Urinary bladder (tissue), 4 donors: Measurements from ENCODE around the gene CERK. TPM values are rescaled to one million over a fixed set of nuclear protein-coding genes. Genes with fewer than 3 reads are reported as not detected.

Experiments
- DNase-seq: peaks from one replicate; pipeline ENCODE4 v3.0.0-alpha.2; 2015; ENCODE audit errors: extremely low spot score
- H3K27ac ChIP-seq: one replicate; pipeline ENCODE4 v1.5.1; 2013; ENCODE audit warnings: low read depth, mild to moderate bottlenecking, moderate library complexity
- H3K36me3 ChIP-seq: one replicate; pipeline ENCODE4 v1.6.1; 2013; ENCODE audit warnings: mild to moderate bottlenecking, moderate library complexity; ENCODE audit not compliant: insufficient read depth
- H3K4me1 ChIP-seq: one replicate; pipeline ENCODE4 v1.6.1; 2013; ENCODE audit warnings: mild to moderate bottlenecking, moderate library complexity; ENCODE audit not compliant: insufficient read depth
- H3K4me3 ChIP-seq: one replicate; pipeline ENCODE4 v1.5.1; 2013; ENCODE audit warnings: low read depth, low read length
- WGBS: extraction: QIAGEN DNeasy Blood & Tissue Kit; methylation state at CpG from one replicate; pipeline ENCODE4 v1.1.7; 2013; 5-methylcytosine and 5-hydroxymethylcytosine counted together
- polyA plus RNA-seq: library from polyadenylated mRNA; stranded (reverse); fragments of 200-250 nt; gene quantifications from one replicate; pipeline ENCODE4 v1.2.3, GENCODE V29; 2013
- total RNA-seq: library from RNA; depleted of rRNA; stranded (reverse); fragments of >200 nt; gene quantifications from one replicate; pipeline ENCODE4 v1.2.3, GENCODE V29; 2014
- donor health status: healthy with polysubstance abuse.
- donor health status: healthy.

The CERK gene
- total and polyA plus RNA-seq, 2 donors: 22.3 to 25.4 TPM

DNA sequence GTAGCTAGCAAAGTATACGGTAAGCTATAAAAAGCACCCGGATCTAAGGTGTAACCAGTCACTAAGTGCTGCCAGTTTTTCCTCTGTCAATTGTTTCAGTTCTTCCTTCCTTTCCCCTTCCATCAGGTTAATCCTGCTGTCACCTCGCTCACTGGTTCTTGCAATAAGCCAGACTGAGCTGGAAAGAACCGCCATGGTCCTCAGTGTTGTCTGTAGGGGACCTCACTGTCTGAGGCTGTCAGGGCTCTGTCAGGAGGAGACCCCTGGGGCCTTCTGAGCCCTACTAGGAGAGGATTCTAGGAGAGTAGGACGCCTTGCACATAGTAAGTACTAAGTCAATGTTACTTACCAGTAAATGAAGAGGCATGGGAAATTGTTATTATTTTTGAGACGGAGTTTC lies 23.0 kb upstream of the CERK start:
- Histone ChIP-seq H3K27ac (no peak overlapping the region), H3K4me3 (no peak overlapping the region), H3K4me1 (peaks cover 2% of the 10 kb centered on the region), H3K36me3 (no peaks in the 10 kb centered on the region)
- no peak for DNase-seq
- WGBS: 76% methylated on average over 6 of the region's 6 CpGs

DNA sequence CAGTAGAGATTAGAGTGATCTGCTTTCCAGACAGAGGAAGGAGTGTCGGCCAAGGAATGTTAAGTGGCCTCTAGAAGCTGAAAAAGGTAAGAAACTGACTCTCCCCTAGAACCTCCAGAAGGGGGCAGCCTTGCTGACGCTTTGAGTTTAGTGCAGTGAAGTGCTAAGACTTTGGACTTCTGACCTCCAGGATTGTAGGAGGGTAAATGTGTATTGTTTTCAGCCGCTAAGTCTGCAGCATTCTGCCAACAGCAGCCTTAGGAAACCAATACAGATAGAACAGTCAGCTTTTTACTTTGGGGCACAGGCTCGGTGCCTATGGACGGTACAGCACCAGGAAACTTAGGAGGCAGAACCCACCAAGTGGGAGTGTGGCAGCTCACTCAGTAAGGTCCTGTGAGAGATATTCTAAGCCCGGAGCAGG lies 20.8 kb upstream of the CERK start:
- H3K27ac ChIP-seq: no peak overlapping the region
- peaks cover 2% of the 10 kb centered on the region for H3K4me1 ChIP-seq
- DNase-seq: no peak
- no peak overlapping the region for H3K4me3 ChIP-seq
- WGBS: 52% methylated on average over 6 of the region's 6 CpGs
- H3K36me3 ChIP-seq: no peaks in the 10 kb centered on the region

GRCh38 chr22:46758121-46758520 lies 20.1 kb upstream of the CERK start:
- no peaks in the 10 kb centered on the region for H3K36me3 ChIP-seq
- no peak overlapping the region for H3K4me3 ChIP-seq
- 80% methylated on average over 1 of the region's 1 CpG for WGBS
- DNase-seq: no peak
- H3K4me1 ChIP-seq: no peaks in the 10 kb centered on the region
- no peak overlapping the region for H3K27ac ChIP-seq

- no peak for DNase-seq
- Histone ChIP-seq H3K36me3 (no peaks in the 10 kb centered on the region), H3K4me1 (no peaks in the 10 kb centered on the region), H3K27ac (no peak overlapping the region), H3K4me3 (no peak overlapping the region)
- 91% methylated on average over 2 of the region's 2 CpGs for WGBS
Measured at GRCh38 chr22:46757104-46757503, 19.1 kb upstream of the CERK start.

DNA sequence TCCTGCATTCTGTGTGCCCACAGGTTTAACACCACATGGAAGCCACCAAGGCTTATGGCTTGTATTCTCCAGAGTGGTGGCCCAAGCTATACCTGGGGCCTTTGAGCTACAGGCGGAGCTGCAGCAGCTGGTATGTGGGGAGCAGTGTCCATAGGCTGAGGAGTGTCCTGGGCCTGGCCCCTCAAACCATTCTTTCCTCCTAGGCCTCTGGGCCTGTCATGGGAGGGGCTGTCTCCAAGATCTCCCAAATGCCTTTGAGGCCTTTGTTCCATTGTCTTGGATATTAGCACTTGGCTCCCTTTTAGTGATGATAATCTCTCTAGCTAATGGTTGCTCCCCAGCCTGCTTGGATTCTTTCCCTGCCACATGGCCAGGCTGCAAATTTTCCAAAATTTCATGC lies 18.0 kb upstream of the CERK start:
- Histone ChIP-seq H3K27ac (no peak overlapping the region), H3K36me3 (no peaks in the 10 kb centered on the region), H3K4me3 (no peak overlapping the region), H3K4me1 (no peaks in the 10 kb centered on the region)
- WGBS: 91% methylated on average over 1 of the region's 1 CpG
- no peak for DNase-seq

GRCh38 chr22:46755525-46755924 lies 17.5 kb upstream of the CERK start:
- no peak overlapping the region for H3K27ac ChIP-seq
- H3K4me3 ChIP-seq: no peak overlapping the region
- no peaks in the 10 kb centered on the region for H3K4me1 ChIP-seq
- H3K36me3 ChIP-seq: no peaks in the 10 kb centered on the region
- DNase-seq: no peak
- WGBS: 97% methylated on average over 2 of the region's 2 CpGs

DNA sequence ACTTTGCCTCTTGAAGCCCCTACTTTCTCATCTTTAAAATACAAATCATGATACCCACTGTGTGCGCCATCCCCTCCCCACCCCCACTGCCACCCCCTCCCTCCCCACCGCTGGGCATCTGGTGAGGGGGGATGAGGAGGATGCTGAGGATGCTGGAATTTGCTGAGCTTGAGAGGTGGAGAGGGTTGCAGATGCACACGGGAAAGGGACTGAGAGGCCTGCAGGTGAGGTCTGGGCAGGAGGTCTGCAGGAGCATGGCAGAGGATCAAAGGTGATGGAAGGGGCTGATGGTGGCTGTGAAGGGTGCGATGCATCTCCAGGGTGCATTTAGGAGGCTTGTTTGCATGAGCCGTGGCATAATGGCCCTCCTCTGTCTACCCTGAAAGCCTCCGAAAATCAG lies 16.8 kb upstream of the CERK start:
- 76% methylated on average over 6 of the region's 6 CpGs for WGBS
- DNase-seq: no peak
- no peak overlapping the region for H3K27ac ChIP-seq
- H3K36me3 ChIP-seq: no peaks in the 10 kb centered on the region
- no peaks in the 10 kb centered on the region for H3K4me1 ChIP-seq
- no peak overlapping the region for H3K4me3 ChIP-seq

DNA sequence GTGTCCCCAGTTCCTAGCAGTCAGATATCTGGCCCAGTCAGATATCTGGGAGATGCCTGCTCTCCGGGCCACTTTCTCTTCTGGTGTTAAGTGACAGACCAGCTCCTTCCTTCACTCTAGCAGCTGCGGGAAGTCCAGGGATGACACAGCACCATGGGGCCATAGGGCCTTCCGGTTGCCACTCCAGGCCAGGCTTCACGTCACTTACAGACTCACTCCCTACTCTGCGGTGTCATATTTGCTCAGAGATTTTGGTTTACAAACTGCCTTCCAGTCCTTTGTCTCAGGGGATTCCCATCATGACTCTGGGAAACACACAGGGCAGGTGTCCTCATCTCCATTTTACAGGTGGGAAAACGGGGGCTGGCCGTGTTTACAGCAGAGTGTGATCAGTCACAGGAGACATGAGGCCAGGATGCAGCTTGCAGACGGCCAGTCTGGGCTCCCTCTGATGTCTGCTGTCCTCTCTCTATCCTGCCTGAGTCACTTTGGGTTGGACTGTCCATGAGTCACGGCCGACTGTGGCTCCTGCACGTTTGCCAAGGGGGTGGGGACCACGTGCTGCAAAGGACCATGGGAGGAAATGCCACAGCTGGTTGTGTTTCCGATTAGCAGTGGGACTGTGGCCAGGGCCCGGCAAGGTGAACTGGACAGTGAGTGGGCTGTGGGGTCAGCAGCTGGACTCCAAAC lies 16.2 kb upstream of the CERK start:
- Histone ChIP-seq H3K27ac (peak overlapping the region; percentile 69), H3K4me3 (no peak overlapping the region), H3K4me1 (no peaks in the 10 kb centered on the region), H3K36me3 (no peaks in the 10 kb centered on the region)
- DNase-seq: no peak
- 22% methylated on average over 14 of the region's 14 CpGs for WGBS

DNA sequence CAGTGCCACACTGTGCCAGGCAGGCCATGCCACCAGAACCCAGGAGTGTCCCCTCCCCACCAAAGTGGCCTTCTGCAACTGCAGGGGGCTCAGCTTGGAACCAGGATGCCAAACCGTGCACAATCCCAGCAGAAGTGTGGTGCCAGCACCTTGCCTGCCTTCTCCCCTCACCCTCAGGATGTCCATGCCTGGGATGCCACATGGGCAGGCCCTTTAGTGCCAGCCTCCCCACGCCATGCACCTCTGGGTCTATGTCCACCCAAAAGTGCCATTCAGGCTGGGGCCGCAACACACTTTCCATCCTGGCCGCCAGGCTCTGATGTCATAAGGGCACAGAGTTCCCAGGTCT lies 15.7 kb upstream of the CERK start:
- DNase-seq: no peak
- no peaks in the 10 kb centered on the region for H3K4me1 ChIP-seq
- no peak overlapping the region for H3K4me3 ChIP-seq
- peak overlapping the region; percentile 69 for H3K27ac ChIP-seq
- no peaks in the 10 kb centered on the region for H3K36me3 ChIP-seq
- WGBS: 76% methylated on average over 4 of the region's 4 CpGs

- 82% methylated on average over 8 of the region's 8 CpGs for WGBS
- H3K27ac ChIP-seq: peak overlapping the region; percentile 69
- H3K36me3 ChIP-seq: no peaks in the 10 kb centered on the region
- DNase-seq: no peak
- no peak overlapping the region for H3K4me3 ChIP-seq
- no peaks in the 10 kb centered on the region for H3K4me1 ChIP-seq
Measured at GRCh38 chr22:46753360-46753759, 15.3 kb upstream of the CERK start.

DNA sequence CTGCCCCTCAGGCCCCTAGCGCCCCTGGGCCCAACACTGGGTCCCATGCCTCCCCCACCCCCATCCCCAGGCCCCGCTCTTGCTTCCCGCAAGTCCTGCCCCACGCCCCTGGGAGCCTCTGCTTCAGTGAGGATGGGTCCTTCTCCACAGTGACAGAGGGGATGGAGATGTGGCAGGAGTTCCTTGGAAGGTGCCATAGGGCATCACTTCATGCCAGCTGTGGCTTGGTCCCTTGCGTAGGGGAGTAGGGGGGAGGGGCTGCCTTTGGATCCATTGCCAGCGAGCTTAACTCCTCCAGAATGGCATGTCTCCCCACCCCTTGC lies 14.9 kb upstream of the CERK start:
- Histone ChIP-seq H3K36me3 (no peaks in the 10 kb centered on the region), H3K4me3 (no peak overlapping the region), H3K4me1 (no peaks in the 10 kb centered on the region), H3K27ac (peak overlapping the region; percentile 2)
- no peak for DNase-seq
- 96% methylated on average over 6 of the region's 6 CpGs for WGBS

GRCh38 chr22:46752286-46752987 lies 14.4 kb upstream of the CERK start:
- Histone ChIP-seq H3K36me3 (no peaks in the 10 kb centered on the region), H3K4me3 (no peak overlapping the region), H3K27ac (no peak overlapping the region), H3K4me1 (no peaks in the 10 kb centered on the region)
- DNase-seq: no peak
- WGBS: 83% methylated on average over 11 of the region's 11 CpGs

DNA sequence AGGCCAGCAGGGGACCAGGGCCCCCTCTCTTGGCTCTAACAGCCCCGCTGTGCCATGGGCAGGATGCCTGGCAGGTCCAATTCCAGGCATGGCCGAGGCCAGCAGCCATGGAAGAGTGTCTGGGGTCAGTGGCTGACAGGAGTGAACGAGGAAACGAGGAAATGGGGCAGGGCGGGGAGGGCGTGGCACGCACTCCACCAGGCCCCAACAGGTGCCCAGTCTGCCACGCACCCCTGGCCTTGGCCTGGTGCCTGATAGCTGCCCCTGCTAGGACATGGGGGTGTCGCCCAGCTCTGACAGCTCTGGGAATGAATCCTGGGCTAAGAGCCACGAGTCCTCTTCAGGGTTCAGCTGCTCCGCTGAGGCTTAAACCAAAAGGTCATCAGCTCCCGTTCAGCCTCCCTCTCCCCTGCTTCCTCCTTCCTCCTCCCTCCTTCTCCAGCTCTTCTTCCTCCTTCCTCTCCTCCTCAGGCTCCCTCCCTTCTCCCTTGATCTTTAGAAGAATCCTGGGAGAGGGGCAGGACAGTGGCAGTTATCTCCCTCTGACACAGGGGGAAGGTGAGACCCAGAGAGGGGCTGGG lies 12.9 kb upstream of the CERK start:
- H3K27ac ChIP-seq: no peak overlapping the region
- no peak overlapping the region for H3K4me3 ChIP-seq
- H3K36me3 ChIP-seq: no peaks in the 10 kb centered on the region
- WGBS: 51% methylated on average over 12 of the region's 12 CpGs
- DNase-seq: no peak
- no peaks in the 10 kb centered on the region for H3K4me1 ChIP-seq

GRCh38 chr22:46750530-46750800 lies 12.4 kb upstream of the CERK start:
- WGBS: 73% methylated on average over 5 of the region's 5 CpGs

More at GRCh38 chr22:46750530-46750800, 12.4 kb upstream of the CERK start:
- no peak for DNase-seq
- H3K27ac ChIP-seq: no peak overlapping the region
- H3K36me3 ChIP-seq: no peaks in the 10 kb centered on the region
- no peak overlapping the region for H3K4me3 ChIP-seq
- H3K4me1 ChIP-seq: no peaks in the 10 kb centered on the region
